HG02885 (cell line): ENCODE measurements around the gene PIGX.

Experiments
- ATAC-seq: cut with Tn5 transposase; IDR thresholded peaks from one replicate; pipeline ENCODE4 v1.9.1; 2021; ENCODE audit warnings: mild to moderate bottlenecking; ENCODE audit not compliant: unreplicated experiment, poor library complexity

Gene PIGX

DNA sequence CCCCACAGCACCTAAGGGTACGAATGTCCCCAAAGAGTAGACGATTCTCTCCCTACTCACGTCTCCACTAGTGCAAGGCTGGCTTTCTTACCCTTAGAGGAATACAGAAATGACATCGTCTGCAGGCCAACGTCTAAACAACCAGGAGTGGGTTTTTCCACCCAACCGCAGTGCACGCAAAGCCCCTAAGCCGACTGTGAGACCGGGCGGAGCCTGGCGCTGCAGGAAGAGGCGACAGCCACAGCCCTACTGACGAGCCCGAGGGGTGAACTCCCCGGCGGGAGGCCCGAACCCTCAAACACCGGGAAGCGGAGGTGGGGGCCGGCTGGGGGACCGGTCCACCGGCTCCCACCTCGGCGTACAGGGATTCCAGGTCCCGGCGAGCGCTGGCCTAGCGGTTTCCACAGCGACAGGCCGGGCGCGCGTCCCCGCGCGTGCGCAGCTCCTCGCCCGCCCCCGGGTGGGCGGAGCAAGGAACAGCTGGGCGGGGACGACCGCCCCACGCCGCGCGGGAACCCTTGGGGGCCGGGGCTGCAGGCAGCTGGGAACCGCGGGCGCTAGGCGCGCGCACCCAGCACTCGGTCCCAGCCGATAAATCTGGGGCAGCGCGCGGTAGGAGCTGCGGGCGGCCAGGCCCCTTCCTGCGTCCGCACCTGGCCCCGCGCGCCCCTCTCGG is at the start of gene PIGX, which contains the start of gene CEP19:
Gene PIGX (plus strand): TSS at position 540 of the 676 bp plus-strand sequence.
Gene CEP19 (minus strand): TSS at position 413 of the 676 bp plus-strand sequence. CDS start 3,593 bp downstream, outside the sequence.
- peak; percentile 81 for ATAC-seq

GRCh38 chr3:196662711-196663571 is 49.2 kb upstream of the PIGX start:
- ATAC-seq, result no peak

DNA sequence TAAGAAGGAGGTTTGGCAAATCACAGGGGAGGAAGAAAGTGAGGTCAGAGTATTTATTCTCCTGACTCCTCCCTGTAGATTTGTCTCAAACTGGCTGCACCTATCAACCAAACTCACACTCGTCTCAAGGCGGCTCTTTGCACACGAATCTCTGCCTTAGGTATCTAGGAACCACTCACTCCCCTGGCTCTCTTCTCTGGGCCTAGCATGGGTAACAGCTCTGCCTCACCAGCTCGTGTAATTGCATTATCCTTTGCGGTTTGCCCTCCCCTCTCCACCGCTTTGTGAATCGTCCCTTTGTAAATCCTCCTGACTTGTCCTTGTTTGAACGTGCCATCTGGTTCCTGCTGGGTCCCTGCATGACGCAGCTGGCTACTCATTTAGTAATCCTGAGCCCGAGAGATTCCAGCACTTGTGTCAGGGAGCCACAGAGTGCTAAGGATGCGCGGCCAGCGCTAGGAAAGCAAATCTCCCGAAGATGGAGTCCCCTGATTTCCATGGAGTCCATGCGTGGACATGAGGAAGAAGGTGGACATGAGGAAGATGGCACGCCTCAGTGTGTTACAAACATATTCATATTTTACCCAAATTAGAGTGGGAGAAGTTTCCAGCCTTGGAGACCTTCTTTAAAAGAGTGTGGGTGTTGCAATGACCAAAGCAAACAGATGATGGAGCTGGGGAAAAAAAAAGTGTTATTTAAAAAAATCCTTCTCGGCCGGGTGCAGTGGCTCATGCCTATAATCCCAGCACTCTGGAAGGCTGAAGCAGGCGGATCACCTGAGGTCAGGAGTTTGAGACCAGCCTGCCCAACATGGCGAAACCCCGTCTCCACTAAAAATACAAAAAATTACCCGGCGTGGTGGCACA is 45.9 kb upstream of the PIGX start:
- ATAC-seq, result no peak

DNA sequence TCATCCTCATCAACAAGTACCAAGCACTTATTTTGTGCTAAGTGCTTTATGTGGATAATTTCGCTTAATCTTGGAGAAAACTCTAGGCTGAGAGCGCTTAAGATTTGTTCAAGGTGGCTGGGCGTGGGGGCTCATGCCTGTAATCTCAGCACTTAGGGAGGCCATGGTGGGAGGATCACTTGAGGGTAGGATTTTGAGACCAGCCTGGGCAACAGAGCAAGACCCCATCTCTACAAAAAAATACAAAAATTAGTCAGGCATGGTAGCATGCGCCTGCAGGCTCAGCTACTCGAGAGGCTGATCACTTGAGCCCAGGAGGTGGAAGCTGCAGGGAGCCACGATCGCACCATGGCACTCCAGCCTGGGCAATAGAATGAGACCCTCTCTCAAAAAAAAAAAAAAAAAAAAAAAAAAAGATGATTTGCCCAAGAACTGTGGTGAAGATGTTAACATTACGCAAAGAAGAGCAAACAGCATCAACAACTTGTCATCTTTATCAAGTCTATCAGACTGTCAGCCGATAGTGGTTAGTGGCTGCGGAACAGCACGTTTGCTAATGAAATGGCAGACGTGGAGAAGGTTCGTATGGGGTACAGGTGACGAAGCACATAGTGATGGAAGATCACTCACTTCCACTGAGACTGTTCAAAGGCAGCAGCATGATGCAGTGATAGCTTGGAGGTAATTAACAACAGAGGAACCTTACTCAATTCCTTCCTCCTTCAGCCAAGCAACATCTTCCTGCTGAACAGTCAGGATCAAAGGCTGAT is 44.9 kb upstream of the PIGX start:
- ATAC-seq, result no peak

DNA sequence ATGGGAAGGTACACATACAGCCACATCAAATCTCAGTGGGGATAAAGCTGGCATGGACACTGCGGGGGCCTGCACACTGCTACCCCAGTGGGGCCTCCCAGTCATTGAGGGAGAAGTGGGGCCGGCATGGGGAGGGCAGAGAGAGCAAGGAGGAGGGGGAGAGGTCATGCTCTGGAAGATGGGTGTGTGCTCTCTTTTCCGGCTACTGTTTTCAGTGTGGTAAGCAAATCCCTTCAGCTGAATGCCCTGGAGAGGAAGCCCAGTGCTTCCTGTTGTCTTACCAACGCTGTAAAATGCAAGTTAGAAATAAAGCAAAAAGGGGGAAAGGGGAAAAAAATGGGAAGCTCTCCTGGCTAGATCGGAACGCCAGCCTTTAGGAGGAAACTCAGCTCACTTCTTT is 41.8 kb upstream of the PIGX start:
- no peak for ATAC-seq

- ATAC-seq, result no peak
Measured at GRCh38 chr3:196673632-196674031, 38.5 kb upstream of the PIGX start.

DNA sequence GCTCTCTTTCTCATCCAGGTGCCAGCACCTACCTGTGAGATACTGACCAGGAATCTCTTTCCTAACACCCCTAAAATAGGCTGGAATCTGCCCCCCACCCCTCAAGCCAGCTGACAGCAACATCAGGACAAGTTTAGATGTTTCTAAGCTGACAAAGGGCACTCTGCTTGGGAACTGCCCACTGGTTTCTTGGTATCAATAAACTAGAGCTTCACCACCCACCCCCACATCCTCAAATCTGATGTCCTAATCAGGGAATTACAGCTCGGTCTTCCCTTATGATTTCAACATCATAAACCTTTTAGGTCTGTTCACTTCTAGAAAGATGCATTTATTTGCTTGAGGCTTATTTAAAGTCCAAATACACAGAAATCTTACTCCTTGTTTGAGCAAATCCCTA is 34.8 kb upstream of the PIGX start:
- ATAC-seq, result no peak

- no peak for ATAC-seq
Measured at GRCh38 chr3:196677931-196678330, 34.2 kb upstream of the PIGX start.

DNA sequence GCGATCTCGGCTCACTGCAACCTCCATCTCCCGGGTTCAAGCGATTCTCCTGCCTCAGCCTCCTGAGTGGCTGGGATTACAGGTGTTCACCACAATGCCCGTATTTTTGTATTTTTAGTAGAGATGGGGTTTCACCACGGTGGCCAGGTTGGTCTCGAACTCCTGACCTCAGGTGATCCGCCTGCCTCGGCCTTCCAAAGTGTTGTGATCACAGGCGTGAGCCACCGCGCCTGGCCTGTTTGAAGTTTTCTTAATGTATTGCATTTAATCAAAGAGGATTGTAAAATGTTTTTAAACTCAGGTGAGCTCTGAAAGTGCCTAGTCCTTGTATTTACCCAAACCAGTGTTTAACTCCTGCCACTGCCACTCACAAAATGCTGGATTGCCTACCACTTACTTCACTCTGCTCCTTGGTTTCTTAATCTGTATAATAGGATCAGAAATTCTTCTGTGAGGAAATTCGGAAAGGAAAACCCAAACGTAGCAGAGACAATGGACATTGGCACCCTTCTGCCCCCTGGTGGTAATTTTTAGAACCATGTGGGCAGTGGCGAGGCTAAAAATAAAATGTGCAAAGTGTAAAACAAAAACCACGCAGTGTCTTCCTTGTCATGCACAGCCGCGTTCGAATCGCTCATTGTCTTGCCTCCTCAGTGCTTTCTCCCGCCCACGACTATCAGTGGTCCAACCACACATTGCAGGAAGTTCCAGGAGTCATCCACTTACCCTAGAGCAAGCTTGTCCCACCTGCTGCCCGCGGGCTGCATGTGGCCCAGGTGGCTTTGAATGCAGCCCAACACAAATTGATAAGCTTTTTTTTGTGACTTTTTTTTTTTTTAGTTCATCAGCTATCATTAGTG is 27.4 kb upstream of the PIGX start:
- ATAC-seq, result peak; percentile 92

DNA sequence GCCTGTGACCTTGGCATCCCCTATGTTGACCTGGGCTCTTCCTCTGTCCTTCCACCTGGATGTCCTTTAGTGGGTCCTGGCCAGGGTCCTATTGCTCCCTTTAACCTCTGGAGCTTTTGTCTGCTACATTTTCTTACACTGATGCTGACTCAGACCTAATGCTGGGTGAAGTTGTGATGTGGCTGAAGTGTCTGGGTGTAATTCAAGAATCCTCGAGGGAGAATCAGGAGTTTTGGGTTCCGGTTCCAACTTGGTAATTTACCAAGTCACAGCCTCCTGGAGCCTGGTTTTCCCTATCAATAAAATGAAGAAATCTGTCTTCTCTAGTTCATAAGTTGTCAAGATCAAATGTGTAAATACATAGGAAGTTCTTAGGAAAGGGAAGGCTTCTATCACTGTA is 25.7 kb upstream of the PIGX start:
- no peak for ATAC-seq

GRCh38 chr3:196688349-196688748 is 23.8 kb upstream of the PIGX start:
- ATAC-seq, result no peak

GRCh38 chr3:196689941-196690660 is 22.1 kb upstream of the PIGX start:
- ATAC-seq, result no peak

- ATAC-seq, result no peak
Measured at GRCh38 chr3:196691386-196691785, 20.8 kb upstream of the PIGX start.

DNA sequence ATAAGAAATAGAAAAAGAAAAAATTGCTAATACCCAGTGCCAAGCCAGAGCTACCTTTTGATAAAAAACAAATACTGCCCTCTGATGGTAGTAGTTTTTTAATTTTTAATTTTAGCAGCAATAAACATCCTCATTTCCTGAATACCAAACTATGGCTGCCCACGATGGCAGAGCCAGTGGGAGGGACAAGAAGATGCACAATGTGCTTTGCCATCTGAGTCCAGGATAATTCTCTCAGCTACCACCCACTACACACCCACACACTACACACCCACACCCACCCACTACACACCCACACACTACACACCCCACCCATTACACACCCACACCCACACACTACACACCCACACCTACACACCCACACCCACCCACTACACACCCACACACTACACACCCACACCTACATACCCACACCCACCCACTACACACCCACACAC is 18.0 kb upstream of the PIGX start:
- ATAC-seq, result no peak

- ATAC-seq, result no peak
Measured at GRCh38 chr3:196694941-196695848, 17.0 kb upstream of the PIGX start.

- no peak for ATAC-seq
Measured at GRCh38 chr3:196695849-196696226, 16.3 kb upstream of the PIGX start.

DNA sequence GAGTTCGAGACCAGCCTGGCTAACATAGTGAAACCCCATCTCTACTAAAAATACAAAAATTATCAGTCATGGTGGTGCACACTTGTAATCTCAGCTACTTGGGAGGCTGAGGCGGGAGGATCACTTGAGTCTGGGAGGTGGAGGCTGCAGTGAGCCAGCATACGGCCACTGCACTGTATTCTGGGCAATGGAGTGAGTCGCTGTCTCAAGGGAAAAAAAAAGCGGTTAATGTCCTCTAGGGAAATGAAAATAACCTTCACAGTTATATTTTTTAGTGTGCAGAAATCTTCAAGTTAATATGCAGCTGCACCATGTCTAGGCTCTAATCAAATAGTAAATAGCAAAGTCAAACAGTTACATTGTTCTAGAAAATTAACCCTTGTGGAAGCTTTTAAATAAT is 14.9 kb upstream of the PIGX start:
- ATAC-seq, result no peak
